ENCODE measurements around the gene RRP15. TPM values are rescaled to one million over a fixed set of nuclear protein-coding genes. Genes with fewer than 3 reads are reported as not detected.

The RRP15 gene
- total and polyA plus RNA-seq, 2 of the 8 experiments (the other 6 are each of a cell fraction or from before 2014, with no cell fraction given): 3.7 to 52.8 TPM

DNA sequence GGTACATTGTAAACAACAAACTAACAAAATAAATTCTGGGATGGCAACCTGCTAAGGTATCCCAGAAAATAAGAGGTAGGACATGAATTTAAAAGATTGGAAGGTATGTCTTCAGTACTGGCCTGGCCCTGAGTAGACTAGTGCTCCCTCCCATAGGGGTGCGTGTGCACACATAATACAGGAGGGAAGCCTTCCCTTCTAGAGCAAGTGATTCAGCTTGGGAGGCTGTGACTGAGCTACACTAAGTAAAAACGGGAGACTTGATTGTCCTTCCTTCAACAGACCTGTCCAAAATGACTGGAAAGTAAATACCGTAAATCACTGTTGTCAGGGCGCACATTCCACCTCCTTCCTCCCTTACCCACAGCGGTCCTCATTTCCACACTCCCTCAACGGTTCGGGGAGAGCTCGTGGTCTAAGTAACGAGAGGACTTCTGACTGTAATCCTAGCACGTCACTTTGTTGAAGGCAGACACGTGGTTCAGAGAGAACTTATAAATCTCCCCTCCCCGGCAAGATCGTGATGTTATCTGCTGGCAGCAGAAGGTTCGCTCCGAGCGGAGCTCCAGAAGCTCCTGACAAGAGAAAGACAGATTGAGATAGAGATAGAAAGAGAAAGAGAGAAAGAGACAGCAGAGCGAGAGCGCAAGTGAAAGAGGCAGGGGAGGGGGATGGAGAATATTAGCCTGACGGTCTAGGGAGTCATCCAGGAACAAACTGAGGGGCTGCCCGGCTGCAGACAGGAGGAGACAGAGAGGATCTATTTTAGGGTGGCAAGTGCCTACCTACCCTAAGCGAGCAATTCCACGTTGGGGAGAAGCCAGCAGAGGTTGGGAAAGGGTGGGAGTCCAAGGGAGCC is 60.0 kb downstream of the RRP15 start, which contains the start of gene TGFB2 (continued):
- peak; percentile 52 for TF ChIP-seq CHD7 (IDR thresholded peaks at IDR 0.05; ENCODE audit: insufficient replicate concordance, low read length)
- peak; percentile 87 for TF ChIP-seq MAX (IDR thresholded peaks at IDR 0.05)
- peak; percentile 66 for TF ChIP-seq SAP30 (IDR thresholded peaks at IDR 0.05; ENCODE audit: insufficient read depth, insufficient replicate concordance, low read length)
- TF ChIP-seq, protein P1, sequence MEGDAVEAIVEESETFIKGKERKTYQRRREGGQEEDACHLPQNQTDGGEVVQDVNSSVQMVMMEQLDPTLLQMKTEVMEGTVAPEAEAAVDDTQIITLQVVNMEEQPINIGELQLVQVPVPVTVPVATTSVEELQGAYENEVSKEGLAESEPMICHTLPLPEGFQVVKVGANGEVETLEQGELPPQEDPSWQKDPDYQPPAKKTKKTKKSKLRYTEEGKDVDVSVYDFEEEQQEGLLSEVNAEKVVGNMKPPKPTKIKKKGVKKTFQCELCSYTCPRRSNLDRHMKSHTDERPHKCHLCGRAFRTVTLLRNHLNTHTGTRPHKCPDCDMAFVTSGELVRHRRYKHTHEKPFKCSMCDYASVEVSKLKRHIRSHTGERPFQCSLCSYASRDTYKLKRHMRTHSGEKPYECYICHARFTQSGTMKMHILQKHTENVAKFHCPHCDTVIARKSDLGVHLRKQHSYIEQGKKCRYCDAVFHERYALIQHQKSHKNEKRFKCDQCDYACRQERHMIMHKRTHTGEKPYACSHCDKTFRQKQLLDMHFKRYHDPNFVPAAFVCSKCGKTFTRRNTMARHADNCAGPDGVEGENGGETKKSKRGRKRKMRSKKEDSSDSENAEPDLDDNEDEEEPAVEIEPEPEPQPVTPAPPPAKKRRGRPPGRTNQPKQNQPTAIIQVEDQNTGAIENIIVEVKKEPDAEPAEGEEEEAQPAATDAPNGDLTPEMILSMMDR (IDR thresholded peaks at IDR 0.05; ENCODE audit: control extremely low read depth in 1 of 3, insufficient read depth in 1 of 3, low read depth in 1 of 3, low read length in 3 of 3): peak in 1 of 3 experiments; percentile 33; a peak in 1 of 4 replicates
- TF ChIP-seq TBP (IDR thresholded peaks at IDR 0.05; ENCODE audit: low read depth, low read length): peak; percentile 9; the same call in 1 of the 2 replicates

Measured in H1 (cell line).